Measurements from ENCODE around the gene TCF3.
"Not testable (repeated sequence)": the region's sequence is repeated elsewhere in the genome, so short reads cannot be mapped to it uniquely, and the experiment has no call there.

TCF3 gene

GRCh38 chr19:1663852-1664251, 11.4 kb upstream of the TCF3 start:
- H3K4me3 ChIP-seq = no peak overlapping the region
- no peak overlapping the region for H3K27ac ChIP-seq
- no peak for DNase-seq (ENCODE audit: low spot score)
- no peak for TF ChIP-seq CTCF (IDR thresholded peaks at IDR 0.05)

- not testable (repeated sequence) for H3K4me3 ChIP-seq; H3K27ac ChIP-seq; DNase-seq (ENCODE audit: low spot score)
These were observed 10.8 kb upstream of the TCF3 start for GRCh38 chr19:1663227-1663626.

- H3K4me3 ChIP-seq = no peak overlapping the region
- H3K27ac ChIP-seq = no peak overlapping the region
- TF ChIP-seq CTCF (IDR thresholded peaks at IDR 0.05) = no peak
- DNase-seq (ENCODE audit: low spot score) = no peak
These were observed 9.6 kb upstream of the TCF3 start for GRCh38 chr19:1661995-1662394.

- no peak for TF ChIP-seq CTCF (IDR thresholded peaks at IDR 0.05)
- DNase-seq (ENCODE audit: low spot score) = no peak
- H3K4me3 ChIP-seq = no peak overlapping the region
- no peak overlapping the region for H3K27ac ChIP-seq
These were observed 6.6 kb upstream of the TCF3 start for GRCh38 chr19:1659084-1659427.

- no peak for TF ChIP-seq CTCF (IDR thresholded peaks at IDR 0.05)
- H3K27ac ChIP-seq = no peak overlapping the region
- no peak for DNase-seq (ENCODE audit: low spot score)
- no peak overlapping the region for H3K4me3 ChIP-seq
These were observed 6.0 kb upstream of the TCF3 start for GRCh38 chr19:1658150-1659083.

- TF ChIP-seq CTCF (IDR thresholded peaks at IDR 0.05) = no peak
- H3K27ac ChIP-seq = no peak overlapping the region
- H3K4me3 ChIP-seq = no peak overlapping the region
- no peak for DNase-seq (ENCODE audit: low spot score)
These were observed 5.3 kb upstream of the TCF3 start for GRCh38 chr19:1657746-1658145.

GRCh38 chr19:1656988-1657536, 4.6 kb upstream of the TCF3 start:
- TF ChIP-seq CTCF (IDR thresholded peaks at IDR 0.05) = no peak
- Histone ChIP-seq H3K27ac (no peak overlapping the region), H3K4me3 (no peak overlapping the region)
- no peak for DNase-seq (ENCODE audit: low spot score)
